BLaER1 treated with 17β-estradiol and CSF1 and Interleukin-3, amounts not matched to agents 10 nM and 100 nM (cell line): ENCODE data around the gene LRRN2.

Experiments
- H3K27ac ChIP-seq, 11 experiments: shearing (Covaris generic); formaldehyde crosslinking; 2 replicates each; pipeline ENCODE4 v1.8.1; 2022
- H3K27me3 ChIP-seq, 11 experiments: shearing (Covaris generic); formaldehyde crosslinking; 2 replicates each; pipeline ENCODE4 v1.8.1; 2022
- H3K36me3 ChIP-seq, 11 experiments: shearing (Covaris generic); formaldehyde crosslinking; 2 replicates each; pipeline ENCODE4 v1.8.1; 2022
- H3K4me1 ChIP-seq, 10 experiments: shearing (Covaris generic); formaldehyde crosslinking; 2 replicates each; pipeline ENCODE4 v1.8.1; 2022
- H3K4me2 ChIP-seq, 11 experiments: shearing (Covaris generic); formaldehyde crosslinking; 2 replicates each; pipeline ENCODE4 v1.8.1; 2022
- H3K4me3 ChIP-seq, 10 experiments: shearing (Covaris generic); formaldehyde crosslinking; 2 replicates each; pipeline ENCODE4 v1.8.1; 2022
- H3K9ac ChIP-seq, 11 experiments: shearing (Covaris generic); formaldehyde crosslinking; 2 replicates each; pipeline ENCODE4 v1.8.1; 2022
- H3K9me3 ChIP-seq, 11 experiments: shearing (Covaris generic); formaldehyde crosslinking; replicated peaks in 1 of 11; 2 replicates each; pipeline ENCODE4 v1.8.1; 2022
- H4K20me1 ChIP-seq, 11 experiments: shearing (Covaris generic); formaldehyde crosslinking; 2 replicates each; pipeline ENCODE4 v1.8.1; 2022
- Cebpa-rat ChIP-seq, 11 experiments: shearing (Covaris generic); IDR thresholded peaks; 2 replicates each; pipeline ENCODE4 v1.8.1; 2022

The LRRN2 gene

DNA sequence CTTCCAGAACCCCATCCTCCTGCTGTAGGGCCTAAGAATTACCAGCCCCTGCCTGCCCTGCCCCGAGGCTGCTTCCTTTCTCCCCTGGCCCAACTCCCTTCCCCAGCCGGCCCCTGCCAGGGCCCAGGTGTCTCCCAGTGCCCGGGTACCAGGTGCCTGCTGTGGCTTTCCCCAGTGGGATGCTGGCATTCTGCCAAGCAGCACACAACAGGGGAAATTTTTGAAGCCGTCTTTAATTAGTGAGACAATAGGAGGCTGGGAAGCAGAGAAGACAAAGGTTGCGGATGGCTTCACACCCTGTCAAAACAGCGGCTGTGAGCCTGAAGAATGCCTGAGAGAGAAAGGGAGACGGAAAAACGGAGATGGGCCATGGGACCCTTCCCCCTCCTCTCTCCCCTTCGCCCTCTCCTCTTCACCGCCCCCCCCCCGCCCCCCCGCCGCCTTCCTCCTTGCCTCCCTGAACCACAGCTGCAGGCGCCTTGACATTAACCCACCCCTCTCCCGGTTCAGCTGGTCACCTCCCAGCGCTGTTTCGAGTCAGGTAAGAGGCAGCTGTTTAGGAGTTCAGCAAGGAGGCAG, 33.6 kb downstream of the LRRN2 start:
- Histone ChIP-seq H3K36me3 (peaks cover 0 to 17% (median 0%) of the 10 kb centered on the region in 11 experiments; a peak in 5 of 22 replicates), H3K4me1 (peaks cover 6 to 69% (median 55%) of the 10 kb centered on the region in 10 experiments; a peak in 19 of 20 replicates), H3K9ac (no peak overlapping the region; a peak in 1 of 22 replicates), H3K4me2 (peak overlapping the region in 9 of 11 experiments; percentile 3 to 82 (median 71); a peak in 16 of 22 replicates), H4K20me1 (peaks cover 0 to 83% (median 59%) of the 10 kb centered on the region in 11 experiments; a peak in 18 of 22 replicates), H3K27ac (peak overlapping the region in 3 of 11 experiments; percentile 10 to 28 (median 25); a peak in 2 of 22 replicates), H3K4me3 (no peak overlapping the region), H3K27me3 (no peaks in the 10 kb centered on the region), H3K9me3 (no peaks in the 10 kb centered on the region)
- no peak for TF ChIP-seq Cebpa-rat (IDR thresholded peaks at IDR 0.05)

DNA sequence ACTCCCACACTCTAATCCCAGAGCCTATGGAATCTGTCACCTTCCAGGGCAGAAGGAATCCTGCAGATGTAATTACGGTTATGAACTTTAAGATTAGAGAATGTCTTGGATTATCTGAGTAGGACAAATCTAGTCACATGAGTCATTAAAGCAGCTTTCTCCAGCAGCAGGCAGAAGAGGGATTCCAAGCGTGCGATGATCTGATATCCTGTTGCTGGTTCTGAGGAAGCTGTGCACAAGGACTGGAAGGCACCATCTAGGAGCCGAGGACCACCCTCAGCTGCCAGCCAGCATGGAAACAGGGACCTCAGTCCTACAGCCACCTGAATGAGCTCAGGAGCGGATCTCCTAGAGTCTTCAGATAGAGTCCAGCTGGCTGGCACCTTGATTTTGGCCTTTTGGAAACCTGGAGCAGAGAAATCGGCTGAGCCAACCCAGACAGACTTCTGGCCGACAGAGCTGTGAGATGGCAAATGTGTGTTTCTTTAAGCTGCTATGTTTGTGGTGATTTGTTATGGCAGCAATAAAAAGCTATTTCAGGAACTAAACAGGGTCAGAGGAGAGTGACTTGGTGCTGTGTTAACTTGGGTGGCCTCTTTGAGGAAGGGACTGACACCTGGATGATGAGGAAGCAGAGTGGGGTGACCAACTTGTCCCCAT, 34.5 kb downstream of the LRRN2 start:
- H3K9me3 ChIP-seq: no peaks in the 10 kb centered on the region
- no peak overlapping the region for H3K4me3 ChIP-seq
- H3K4me1 ChIP-seq: peaks cover 6 to 70% (median 57%) of the 10 kb centered on the region in 10 experiments; a peak in 19 of 20 replicates
- H3K4me2 ChIP-seq: peak overlapping the region in 5 of 11 experiments; percentile 3 to 56 (median 31); a peak in 4 of 22 replicates
- H3K9ac ChIP-seq: no peak overlapping the region
- peaks cover 0 to 20% (median 0%) of the 10 kb centered on the region in 11 experiments; a peak in 4 of 22 replicates for H3K36me3 ChIP-seq
- H4K20me1 ChIP-seq: peaks cover 0 to 88% (median 59%) of the 10 kb centered on the region in 11 experiments; a peak in 18 of 22 replicates
- TF ChIP-seq Cebpa-rat (IDR thresholded peaks at IDR 0.05): no peak
- H3K27me3 ChIP-seq: no peaks in the 10 kb centered on the region
- H3K27ac ChIP-seq: peak overlapping the region in 2 of 11 experiments; percentile 25 to 28; a peak in 2 of 22 replicates

- Histone ChIP-seq H3K4me2 (peak overlapping the region in 6 of 11 experiments; percentile 2 to 16 (median 12); a peak in 1 of 22 replicates), H3K9me3 (no peaks in the 10 kb centered on the region; a peak in 1 of 22 replicates), H3K9ac (no peak overlapping the region), H3K36me3 (peaks cover 0 to 26% (median 4%) of the 10 kb centered on the region in 11 experiments; a peak in 9 of 22 replicates), H3K27ac (peak overlapping the region in 2 of 11 experiments; percentile 23 to 67; a peak in 2 of 22 replicates), H3K4me1 (peaks cover 6 to 70% (median 53%) of the 10 kb centered on the region in 10 experiments; a peak in 19 of 20 replicates), H3K4me3 (no peak overlapping the region), H3K27me3 (no peaks in the 10 kb centered on the region), H4K20me1 (peaks cover 0 to 93% (median 65%) of the 10 kb centered on the region in 11 experiments; a peak in 18 of 22 replicates)
- no peak for TF ChIP-seq Cebpa-rat (IDR thresholded peaks at IDR 0.05)
Measured at GRCh38 chr1:204649721-204650521, 35.6 kb downstream of the LRRN2 start.

- Histone ChIP-seq H3K36me3 (peaks cover 0 to 32% (median 9%) of the 10 kb centered on the region in 11 experiments; a peak in 9 of 22 replicates), H3K9ac (no peak overlapping the region), H4K20me1 (peaks cover 0 to 91% (median 64%) of the 10 kb centered on the region in 11 experiments; a peak in 18 of 22 replicates), H3K27me3 (no peaks in the 10 kb centered on the region), H3K27ac (peak overlapping the region in 3 of 11 experiments; percentile 7 to 68 (median 67); a peak in 4 of 22 replicates), H3K4me2 (no peak overlapping the region), H3K4me3 (no peak overlapping the region), H3K9me3 (no peaks in the 10 kb centered on the region; a peak in 1 of 22 replicates), H3K4me1 (peaks cover 6 to 62% (median 46%) of the 10 kb centered on the region in 10 experiments; a peak in 19 of 20 replicates)
- TF ChIP-seq Cebpa-rat (IDR thresholded peaks at IDR 0.05): no peak
Measured at GRCh38 chr1:204648576-204648975, 37.0 kb downstream of the LRRN2 start.

DNA sequence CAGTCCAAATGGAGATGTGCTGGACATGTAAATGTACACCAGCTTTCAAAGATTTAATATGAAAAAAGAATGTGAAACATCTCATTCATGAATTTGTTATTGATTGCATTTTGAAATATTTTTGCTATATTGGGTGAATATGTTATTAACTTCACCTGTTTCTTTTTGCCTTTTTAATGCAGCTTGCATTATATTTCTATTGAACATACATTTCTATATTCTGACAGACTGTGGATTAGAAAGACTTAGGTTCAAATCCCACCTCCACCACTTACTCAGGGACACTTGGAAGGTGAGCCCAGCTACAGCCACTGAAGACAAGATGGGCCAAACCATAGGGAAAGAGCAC, 37.8 kb downstream of the LRRN2 start:
- H4K20me1 ChIP-seq: peaks cover 0 to 91% (median 60%) of the 10 kb centered on the region in 11 experiments; a peak in 18 of 22 replicates
- H3K4me2 ChIP-seq: 0 out of 22 replicates have a peak overlapping the region, but pooled peaks of 2 of the 11 experiments have one; percentile 0 to 11
- H3K27me3 ChIP-seq: no peaks in the 10 kb centered on the region
- no peak for TF ChIP-seq Cebpa-rat (IDR thresholded peaks at IDR 0.05)
- no peaks in the 10 kb centered on the region; a peak in 1 of 22 replicates for H3K9me3 ChIP-seq
- H3K27ac ChIP-seq: peak overlapping the region in 4 of 11 experiments; percentile 24 to 68 (median 65); a peak in 5 of 22 replicates
- no peak overlapping the region for H3K9ac ChIP-seq
- H3K36me3 ChIP-seq: peaks cover 0 to 37% (median 9%) of the 10 kb centered on the region in 11 experiments; a peak in 9 of 22 replicates
- no peak overlapping the region for H3K4me3 ChIP-seq
- H3K4me1 ChIP-seq: peaks cover 6 to 54% (median 38%) of the 10 kb centered on the region in 10 experiments; a peak in 19 of 20 replicates

DNA sequence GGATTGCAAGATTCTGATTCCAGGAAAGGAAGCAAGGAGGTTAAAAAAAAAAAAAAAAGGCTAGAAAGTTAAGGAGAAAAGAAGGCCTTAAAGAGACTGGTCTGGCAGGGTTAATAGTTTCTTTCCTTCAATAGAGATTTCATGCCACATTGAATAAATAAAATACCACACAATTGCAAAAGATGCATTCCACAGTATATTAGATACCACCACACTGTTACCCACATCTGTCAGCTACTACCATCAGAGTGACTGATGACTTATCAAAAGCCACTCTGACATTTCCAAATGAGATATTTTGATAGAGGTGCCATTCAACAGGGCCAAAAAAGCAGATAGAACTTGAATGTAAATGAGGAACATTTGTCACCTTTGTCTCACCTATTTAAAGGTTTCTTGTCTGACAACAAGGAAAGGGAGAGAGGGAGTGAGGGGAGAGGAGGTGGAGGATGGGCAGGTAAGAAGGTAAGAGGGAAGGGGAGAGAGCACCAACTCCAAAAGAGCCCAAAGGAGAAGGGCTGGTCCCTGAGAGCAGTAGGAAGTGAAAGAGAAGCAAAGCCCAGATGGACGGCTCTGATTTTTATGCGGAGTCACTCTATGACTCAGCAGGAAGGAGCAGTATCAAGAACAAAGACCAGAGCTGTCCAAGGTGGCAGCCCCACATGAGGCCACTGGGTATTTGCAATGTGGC, 38.3 kb downstream of the LRRN2 start:
- H3K36me3 ChIP-seq: peaks cover 0 to 40% (median 9%) of the 10 kb centered on the region in 11 experiments; a peak in 9 of 22 replicates
- H3K9me3 ChIP-seq: no peaks in the 10 kb centered on the region; a peak in 1 of 22 replicates
- H3K4me2 ChIP-seq: peak overlapping the region in 7 of 11 experiments; percentile 11 to 49 (median 18); a peak in 7 of 22 replicates
- no peak overlapping the region for H3K4me3 ChIP-seq
- H3K4me1 ChIP-seq: peaks cover 6 to 49% (median 33%) of the 10 kb centered on the region in 10 experiments; a peak in 19 of 20 replicates
- peaks cover 0 to 91% (median 59%) of the 10 kb centered on the region in 11 experiments; a peak in 18 of 22 replicates for H4K20me1 ChIP-seq
- H3K9ac ChIP-seq: no peak overlapping the region
- H3K27ac ChIP-seq: peak overlapping the region in 5 of 11 experiments; percentile 39 to 68 (median 63); a peak in 9 of 22 replicates
- no peaks in the 10 kb centered on the region for H3K27me3 ChIP-seq
- TF ChIP-seq Cebpa-rat (IDR thresholded peaks at IDR 0.05): no peak

GRCh38 chr1:204645666-204646065, 39.9 kb downstream of the LRRN2 start:
- Histone ChIP-seq H3K36me3 (peaks cover 0 to 44% (median 9%) of the 10 kb centered on the region in 11 experiments; a peak in 10 of 22 replicates), H3K27me3 (no peaks in the 10 kb centered on the region), H4K20me1 (peaks cover 0 to 87% (median 52%) of the 10 kb centered on the region in 11 experiments; a peak in 18 of 22 replicates), H3K9ac (no peak overlapping the region), H3K4me3 (no peak overlapping the region), H3K4me2 (0 out of 22 replicates have a peak overlapping the region, but pooled peaks of 1 of the 11 experiments have one; percentile 8), H3K4me1 (peaks cover 6 to 44% (median 26%) of the 10 kb centered on the region in 10 experiments; a peak in 19 of 20 replicates), H3K9me3 (no peaks in the 10 kb centered on the region; a peak in 1 of 22 replicates), H3K27ac (peak overlapping the region in 1 of 11 experiments; percentile 67; a peak in 1 of 22 replicates)
- TF ChIP-seq Cebpa-rat (IDR thresholded peaks at IDR 0.05): no peak
